H1 (cell line): ENCODE data around the gene GCSAM. TPM values are rescaled to one million over a fixed set of nuclear protein-coding genes. Genes with fewer than 3 reads are reported as not detected.

Experiments used
- BACH1 ChIP-seq: IDR thresholded peaks from 2 replicates; pipeline ENCODE4 v1.6.1; 2012; ENCODE audit warnings: low read length, improper control_type of control experiment
- CHD1 ChIP-seq: IDR thresholded peaks from 2 replicates; pipeline ENCODE4 v1.6.1; 2012; ENCODE audit warnings: low read depth, low read length, improper control_type of control experiment
- HDAC2 ChIP-seq, 2 experiments: fragments of 300-600 bp in 1 of 2; sonication (generic) in 1 of 2; IDR thresholded peaks; 2 replicates each; pipeline ENCODE4 v1.6.1; 2011 to 2012; ENCODE audit warnings: low read depth in 2 of 2, low read length in 2 of 2, mild to moderate bottlenecking in 2 of 2, moderate library complexity in 2 of 2, borderline replicate concordance in 1 of 2, inconsistent platforms in 1 of 2
- HDAC6 ChIP-seq: IDR thresholded peaks from one replicate; pipeline ENCODE4 v1.7.1; 2012; ENCODE audit warnings: low read depth, mild to moderate bottlenecking, inconsistent platforms, low read length, moderate library complexity
- NANOG ChIP-seq: IDR thresholded peaks from 2 replicates; pipeline ENCODE4 v1.6.1; 2011; ENCODE audit warnings: low read length, low read depth, mild to moderate bottlenecking, inconsistent platforms; ENCODE audit not compliant: insufficient read depth, poor library complexity, severe bottlenecking
- POU5F1 ChIP-seq: IDR thresholded peaks from 2 replicates; pipeline ENCODE4 v1.6.1; 2011; ENCODE audit warnings: low read depth, mild to moderate bottlenecking, low read length, moderate library complexity
- SRF ChIP-seq: IDR thresholded peaks from 2 replicates; pipeline ENCODE4 v1.6.1; 2011; ENCODE audit warnings: mild to moderate bottlenecking, low read depth, low read length, moderate library complexity
- TCF12 ChIP-seq: IDR thresholded peaks from 2 replicates; pipeline ENCODE4 v1.6.1; 2011; ENCODE audit warnings: low read depth, mild to moderate bottlenecking, low read length
- ZNF274 ChIP-seq: IDR thresholded peaks from 2 replicates; pipeline ENCODE4 v1.7.0; 2012; ENCODE audit warnings: low read length, borderline replicate concordance; ENCODE audit errors: extremely low read depth
- polyA plus RNA-seq, 7 experiments: library from polyadenylated mRNA; depleted of rRNA in 3 of 7; stranded (reverse) in 5 of 7; unstranded in 2 of 7; fragments of >200 nt in 5 of 7; fragments of 200-250 nt in 2 of 7; gene quantifications; 1 replicate in 5 of 7; 2 replicates in 1 of 7; 4 replicates in 1 of 7; pipeline versions ENCODE4 v1.2.1 to v1.2.3, GENCODE V29; 2011 to 2013; ENCODE audit warnings: missing spikeins in 2 of 7, mixed read lengths in 2 of 7
- total RNA-seq: library from RNA; stranded (reverse); fragmentation: NEBNext Ultra II Directional; extraction: Animal tissue kit (Norgen Biotek cat#: 25700); gene quantifications from 2 replicates; pipeline ENCODE4 v1.2.1, GENCODE V29; 2021
- TF ChIP-seq, protein P1 (sequence below): IDR thresholded peaks from 2 replicates; pipeline ENCODE4 v1.6.1; 2011; ENCODE audit warnings: low read depth, mild to moderate bottlenecking, low read length; ENCODE audit not compliant: insufficient read depth

The GCSAM gene
- total and polyA plus RNA-seq, 2 of the 8 experiments (the other 6 are each of a cell fraction or from before 2014, with no cell fraction given): not detected

DNA sequence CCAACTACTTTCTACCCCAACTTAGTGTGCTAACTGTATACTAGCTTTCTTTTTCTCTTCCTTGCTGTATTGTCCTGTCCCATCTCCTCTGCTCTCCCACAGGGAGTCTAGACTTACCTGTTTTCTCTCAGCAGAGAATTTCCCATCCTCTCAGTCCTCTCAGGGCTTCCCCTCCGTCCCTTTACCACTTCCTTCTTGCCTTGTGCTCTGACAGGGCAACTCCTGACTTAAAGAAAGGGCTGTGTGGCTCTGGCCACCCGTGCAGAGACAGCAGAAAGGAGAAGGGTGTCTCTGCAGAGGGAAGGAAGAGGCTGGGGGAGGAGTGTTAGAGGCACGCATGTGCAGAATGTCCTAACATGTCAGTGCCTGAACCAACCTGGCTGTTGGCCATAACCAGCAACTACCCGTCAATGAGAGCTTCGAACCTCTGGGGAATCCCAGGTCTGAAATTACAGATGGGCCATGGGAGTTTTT lies at the start of gene GCSAM (continued):
- no peak for TF ChIP-seq BACH1
- no peak for TF ChIP-seq HDAC2 (IDR thresholded peaks at IDR 0.05; ENCODE audit: borderline replicate concordance in 1 of 2, low read depth in 2 of 2, low read length in 2 of 2)
- TF ChIP-seq, protein P1, sequence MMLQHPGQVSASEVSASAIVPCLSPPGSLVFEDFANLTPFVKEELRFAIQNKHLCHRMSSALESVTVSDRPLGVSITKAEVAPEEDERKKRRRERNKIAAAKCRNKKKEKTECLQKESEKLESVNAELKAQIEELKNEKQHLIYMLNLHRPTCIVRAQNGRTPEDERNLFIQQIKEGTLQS: no peak
- TF ChIP-seq HDAC6: no peak
- no peak for TF ChIP-seq CHD1
- TF ChIP-seq TCF12: no peak
- no peak for TF ChIP-seq ZNF274
- no peak for TF ChIP-seq NANOG
- TF ChIP-seq SRF: no peak
- no peak for TF ChIP-seq POU5F1
